ENCODE measurements around the gene KERA.

KERA gene

GRCh38 chr12:91007531-91008290, 50.1 kb downstream of the KERA start:
- no peak for DNase-seq

GRCh38 chr12:91004872-91005271, 53.0 kb downstream of the KERA start, which contains the start of gene EPYC:
TSS of gene EPYC (minus strand) at chr12:91004972. CDS start at chr12:91002565, 2,407 bp downstream.
- DNase-seq: no peak

GRCh38 chr12:91003737-91004136, 54.1 kb downstream of the KERA start:
- no peak for DNase-seq

GRCh38 chr12:91001306-91001705, 56.5 kb downstream of the KERA start:
- peak in 1 of 2 experiments; percentile 51 for DNase-seq

Measured in NCI-H2081 (cell line).